GM21447 (cell line): ENCODE measurements around the gene OSGEP.

Experiments
- ATAC-seq: cut with Tn5 transposase; IDR thresholded peaks from one replicate; pipeline ENCODE4 v1.9.1; 2021; ENCODE audit not compliant: unreplicated experiment

Gene OSGEP

GRCh38 chr14:20400589-20400964 lies 54.0 kb downstream of the OSGEP start:
- ATAC-seq: no peak

- ATAC-seq: no peak
Measured at GRCh38 chr14:20397511-20397910, 57.1 kb downstream of the OSGEP start.
